C1 segment of cervical spinal cord (tissue), 14 donors: ENCODE data around the gene POP7.
A peak's percentile ranks its signal among the peaks of the same experiment; 100 is the strongest.
"Not testable (repeated sequence)": the region's sequence is repeated elsewhere in the genome, so short reads cannot be mapped to it uniquely, and the experiment has no call there.

Experiments used
- DNase-seq, 14 donors: peaks; one replicate each; lab custom pipeline; 2025; lab: John Stamatoyannopoulos, UW

Gene POP7

DNA sequence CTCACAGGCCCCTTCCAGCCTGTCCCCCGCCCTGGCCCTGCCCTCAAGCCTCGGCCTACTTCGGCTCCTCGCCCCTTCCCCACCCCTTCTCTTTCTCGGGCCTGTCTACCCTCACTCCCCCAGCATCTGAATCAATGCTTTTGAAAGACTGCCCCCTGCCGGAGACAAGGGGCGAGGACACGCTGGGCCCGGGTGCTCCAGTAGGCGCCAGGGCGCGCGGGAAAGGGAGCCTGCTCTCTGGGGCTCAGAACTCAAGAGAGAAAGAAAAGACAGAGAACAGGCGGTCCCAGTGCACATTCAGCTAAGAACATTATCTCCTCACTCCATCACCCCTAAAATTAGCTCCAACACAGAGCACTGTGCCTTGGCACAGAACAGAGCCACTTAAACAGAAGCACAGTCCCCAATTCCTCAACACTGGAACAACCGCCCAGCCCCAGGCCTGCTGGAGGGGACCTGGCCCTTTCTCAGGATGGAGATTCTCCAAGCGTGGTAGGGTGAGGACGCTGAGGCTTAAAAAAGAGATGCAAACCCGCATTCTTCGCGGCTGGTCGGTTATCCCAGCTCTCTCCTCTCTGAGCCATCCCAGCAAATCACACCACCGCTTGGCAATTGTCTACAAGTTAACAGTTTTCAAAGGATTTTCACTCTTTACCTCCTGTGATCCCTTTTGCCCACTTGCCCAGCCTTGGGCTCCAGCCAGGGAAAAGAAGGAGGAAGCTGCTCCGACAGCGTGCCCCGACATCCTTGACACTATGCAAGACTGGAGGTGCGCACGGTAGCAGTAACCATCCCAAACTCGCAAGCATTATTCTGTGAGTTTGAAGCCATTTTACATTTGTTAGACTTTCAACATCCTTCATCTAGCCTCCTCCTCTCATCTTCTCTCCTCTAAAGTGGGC is 14.0 kb upstream of the POP7 start:
- peak in 13 of 14 donors; percentile 18 to 78 (median 68) for DNase-seq

DNA sequence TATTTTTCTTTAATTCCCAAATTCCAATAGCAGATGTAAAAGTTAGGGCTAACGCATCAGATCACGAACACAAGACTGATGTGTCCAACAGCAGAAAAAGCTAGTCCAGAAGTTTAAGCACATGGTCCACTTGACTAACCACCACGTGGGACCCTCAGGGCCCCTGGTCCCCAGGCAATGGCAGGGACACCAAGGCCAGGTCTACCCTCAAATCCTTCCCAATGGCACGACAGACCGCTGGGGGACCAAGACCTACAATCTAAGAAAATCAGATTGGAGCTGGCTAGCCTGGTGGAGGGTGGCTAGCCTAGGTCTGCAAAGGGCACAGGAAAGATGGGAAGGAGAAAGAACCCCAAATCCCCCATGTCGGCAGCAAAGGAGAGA is 13.4 kb upstream of the POP7 start:
- DNase-seq, result no peak

- DNase-seq, result no peak
Observed at GRCh38 chr7:100693312-100694097, 12.4 kb upstream of the POP7 start.

DNA sequence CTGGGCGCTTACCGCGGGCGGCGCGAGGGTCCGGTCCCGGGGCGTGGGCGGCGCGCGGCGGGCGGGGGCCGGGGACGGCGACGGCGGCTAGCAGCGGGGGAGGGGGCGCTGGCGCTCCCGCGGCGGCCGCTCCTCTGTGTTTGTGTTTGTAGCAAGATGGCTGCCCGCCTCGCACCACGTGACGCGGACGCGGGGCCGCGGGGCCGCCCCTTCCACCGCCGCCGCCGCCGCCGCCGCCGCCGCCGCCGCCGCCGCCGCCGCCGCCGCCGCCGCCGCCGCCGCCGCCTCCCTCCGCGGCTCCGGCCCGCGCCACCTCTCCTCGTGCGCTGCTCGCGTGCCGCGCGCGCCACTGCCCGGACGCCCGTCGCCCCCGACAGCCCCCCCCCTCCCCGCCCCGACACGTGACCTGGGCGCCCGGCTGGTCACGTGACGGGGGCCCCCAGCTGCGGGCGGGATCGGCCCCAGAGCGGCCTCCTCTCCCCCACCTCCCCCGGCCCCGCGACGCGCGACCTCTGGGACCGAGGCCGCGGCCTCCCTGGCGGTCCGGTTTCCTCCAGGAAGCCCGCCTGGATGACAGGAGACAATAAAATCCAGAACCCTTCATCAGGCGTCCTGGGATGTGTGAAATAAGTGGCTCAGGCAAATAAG is 11.7 kb upstream of the POP7 start, which contains the start of gene GIGYF1:
GIGYF1 (minus strand) TSS at position 153 of the 648 bp plus-strand sequence. CDS start 6,012 bp downstream, outside the sequence.
- peak in 13 of 14 donors; percentile 36 to 86 (median 72) for DNase-seq

GRCh38 chr7:100696123-100696521 is 9.8 kb upstream of the POP7 start:
- no peak for DNase-seq

DNA sequence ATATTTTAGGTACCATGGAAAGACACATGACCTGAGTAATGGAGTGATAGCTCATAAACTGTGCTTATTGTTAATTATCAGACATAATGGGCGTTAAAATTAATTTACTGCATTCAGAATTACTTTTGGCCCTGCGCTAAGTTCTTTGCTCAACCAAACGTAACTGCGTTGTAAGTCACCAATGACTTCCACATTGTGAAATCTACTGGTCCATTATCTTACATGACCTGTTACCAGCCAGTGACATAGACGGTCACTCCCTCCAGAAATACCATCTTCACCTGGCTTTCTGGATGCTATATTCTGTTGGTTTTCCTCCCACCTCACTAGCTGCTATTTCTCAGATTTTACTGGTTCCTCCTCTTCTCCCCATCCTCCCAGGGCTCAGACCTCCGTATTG is 6.9 kb upstream of the POP7 start:
- no peak for DNase-seq

DNA sequence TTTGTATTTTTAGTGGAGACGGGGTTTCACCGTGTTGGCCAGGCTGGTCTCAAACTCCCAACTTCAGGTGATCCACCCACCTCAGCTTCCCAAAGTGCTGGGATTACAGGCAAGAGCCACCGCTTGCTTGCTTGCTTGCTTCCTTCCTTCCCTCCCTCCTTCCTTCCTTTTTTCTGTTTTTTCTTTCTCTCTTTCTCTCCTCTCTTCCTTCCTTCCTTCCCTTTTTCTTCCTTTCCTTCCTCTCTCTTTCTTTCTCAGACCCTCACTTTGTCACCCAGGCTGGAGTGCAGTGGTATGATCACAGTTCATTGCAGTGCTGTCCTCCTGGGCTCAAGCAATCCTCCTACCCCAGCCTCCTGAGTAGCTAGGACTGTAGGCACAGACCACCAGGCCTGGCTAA is 4.8 kb upstream of the POP7 start:
- DNase-seq, result not testable (repeated sequence)

DNA sequence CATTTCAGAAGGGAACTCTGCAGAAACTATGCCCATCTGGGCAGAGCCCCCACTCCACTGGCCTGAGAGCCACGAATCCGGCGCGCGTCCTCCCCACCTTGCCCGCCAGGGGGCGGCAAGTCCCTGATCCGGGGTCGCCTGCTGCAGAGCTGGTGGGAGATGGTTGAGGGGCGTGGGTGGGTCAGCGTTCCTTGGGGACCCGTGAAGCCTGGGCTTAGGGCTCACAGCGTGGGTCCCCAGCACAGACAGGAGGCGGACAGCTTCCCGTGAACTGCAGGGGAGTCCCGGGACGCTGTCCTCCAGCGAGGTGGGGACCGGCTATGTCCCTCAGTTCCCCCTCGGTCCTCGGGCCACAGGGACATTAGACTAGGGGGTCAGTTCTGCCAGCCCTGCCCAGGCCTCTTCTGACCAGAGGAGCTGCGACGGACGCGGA is 585 bp upstream of the POP7 start:
- peak in 13 of 14 donors; percentile 32 to 85 (median 68) for DNase-seq

- DNase-seq, result no peak
Observed at GRCh38 chr7:100706672-100707311, 871 bp downstream of the POP7 start.

GRCh38 chr7:100708395-100708794 is 2.5 kb downstream of the POP7 start:
- no peak for DNase-seq

DNA sequence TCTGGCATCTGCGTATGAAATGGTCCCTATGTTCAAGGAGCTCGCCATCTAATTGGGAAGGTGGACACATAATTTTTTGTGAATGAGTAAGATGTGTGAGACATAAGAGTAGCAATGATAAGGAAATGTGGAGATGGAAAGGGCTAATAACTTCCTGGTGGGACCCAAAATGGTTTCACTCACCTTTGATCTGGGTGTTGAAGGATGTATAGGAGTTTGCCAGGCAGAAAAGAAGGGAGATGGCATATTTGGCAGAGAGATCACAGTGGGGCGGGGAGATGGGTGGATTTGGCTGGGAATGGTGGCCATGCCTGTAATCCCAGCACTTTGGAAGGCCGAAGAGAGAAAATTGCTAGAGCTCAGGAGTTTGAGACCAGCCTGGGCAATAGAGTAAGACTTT is 4.5 kb downstream of the POP7 start:
- DNase-seq, result no peak

DNA sequence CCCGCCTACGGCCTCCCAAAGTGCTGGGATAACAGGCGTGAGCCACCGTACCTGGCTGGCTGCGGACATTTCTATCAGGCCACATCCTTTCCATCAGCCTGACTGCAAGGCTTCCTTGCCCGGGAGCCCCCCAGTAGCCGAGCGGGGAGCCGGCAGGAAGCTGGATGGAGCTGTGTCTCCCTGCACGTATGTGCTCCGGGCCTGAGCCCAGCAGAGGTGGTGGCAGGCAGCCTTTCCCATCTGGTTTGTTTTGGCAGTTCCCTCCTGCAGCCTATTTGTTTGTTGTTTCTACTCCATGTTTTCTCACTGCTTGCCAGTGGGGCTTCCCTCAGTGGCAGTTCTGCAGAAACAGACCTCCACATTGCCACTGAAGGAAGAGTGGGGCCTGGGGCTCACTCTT is 5.4 kb downstream of the POP7 start:
- DNase-seq, result no peak

- DNase-seq, result no peak
Observed at GRCh38 chr7:100714725-100715124, 8.8 kb downstream of the POP7 start.

GRCh38 chr7:100717073-100717472 is 11.2 kb downstream of the POP7 start:
- not testable (repeated sequence) for DNase-seq

DNA sequence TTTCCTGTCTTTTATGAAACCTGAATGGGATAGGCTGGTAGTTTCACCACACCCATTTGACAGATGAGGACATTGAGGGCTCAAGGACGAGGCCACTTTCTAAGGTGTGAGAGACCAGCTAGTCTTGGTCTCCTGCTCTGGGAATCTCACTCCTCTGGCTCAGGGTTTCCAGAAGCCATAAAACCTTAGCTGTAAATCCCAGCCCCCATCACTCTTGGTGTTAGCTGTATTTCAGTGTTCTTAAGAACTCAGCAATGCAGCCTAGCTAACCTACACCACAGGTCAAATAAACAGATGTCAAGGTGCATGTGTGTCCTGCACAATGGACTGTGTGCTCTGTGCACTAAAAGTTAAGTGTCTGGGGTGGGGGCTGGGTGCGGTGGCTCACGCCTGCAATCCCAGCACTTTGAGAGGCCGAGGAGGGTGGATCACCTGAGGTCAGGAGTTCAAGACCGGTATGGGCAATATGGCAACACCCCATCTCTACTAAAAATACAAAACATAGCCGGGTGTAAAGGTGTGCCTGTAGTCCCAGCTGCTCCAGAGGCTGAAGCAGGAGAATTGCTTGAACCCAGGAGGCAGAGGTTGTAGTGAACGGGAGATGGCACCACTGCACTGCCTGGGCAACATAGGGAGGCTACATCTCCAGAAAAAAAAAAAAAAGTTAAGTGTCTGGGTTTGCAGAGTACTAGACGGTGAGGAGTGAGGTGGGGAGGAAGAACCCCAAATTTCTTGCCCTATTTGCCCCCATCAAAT is 13.8 kb downstream of the POP7 start:
- DNase-seq, result no peak

- no peak for DNase-seq
Observed at GRCh38 chr7:100720279-100720670, 14.4 kb downstream of the POP7 start, which contains the start of gene EPO. Gene EPO (plus strand): TSS chr7:100720468. CDS start chr7:100720981, 513 bp downstream.

DNA sequence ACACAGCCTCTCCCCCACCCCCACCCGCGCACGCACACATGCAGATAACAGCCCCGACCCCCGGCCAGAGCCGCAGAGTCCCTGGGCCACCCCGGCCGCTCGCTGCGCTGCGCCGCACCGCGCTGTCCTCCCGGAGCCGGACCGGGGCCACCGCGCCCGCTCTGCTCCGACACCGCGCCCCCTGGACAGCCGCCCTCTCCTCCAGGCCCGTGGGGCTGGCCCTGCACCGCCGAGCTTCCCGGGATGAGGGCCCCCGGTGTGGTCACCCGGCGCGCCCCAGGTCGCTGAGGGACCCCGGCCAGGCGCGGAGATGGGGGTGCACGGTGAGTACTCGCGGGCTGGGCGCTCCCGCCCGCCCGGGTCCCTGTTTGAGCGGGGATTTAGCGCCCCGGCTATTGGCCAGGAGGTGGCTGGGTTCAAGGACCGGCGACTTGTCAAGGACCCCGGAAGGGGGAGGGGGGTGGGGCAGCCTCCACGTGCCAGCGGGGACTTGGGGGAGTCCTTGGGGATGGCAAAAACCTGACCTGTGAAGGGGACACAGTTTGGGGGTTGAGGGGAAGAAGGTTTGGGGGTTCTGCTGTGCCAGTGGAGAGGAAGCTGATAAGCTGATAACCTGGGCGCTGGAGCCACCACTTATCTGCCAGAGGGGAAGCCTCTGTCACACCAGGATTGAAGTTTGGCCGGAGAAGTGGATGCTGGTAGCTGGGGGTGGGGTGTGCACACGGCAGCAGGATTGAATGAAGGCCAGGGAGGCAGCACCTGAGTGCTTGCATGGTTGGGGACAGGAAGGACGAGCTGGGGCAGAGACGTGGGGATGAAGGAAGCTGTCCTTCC is 15.0 kb downstream of the POP7 start:
- no peak for DNase-seq

DNA sequence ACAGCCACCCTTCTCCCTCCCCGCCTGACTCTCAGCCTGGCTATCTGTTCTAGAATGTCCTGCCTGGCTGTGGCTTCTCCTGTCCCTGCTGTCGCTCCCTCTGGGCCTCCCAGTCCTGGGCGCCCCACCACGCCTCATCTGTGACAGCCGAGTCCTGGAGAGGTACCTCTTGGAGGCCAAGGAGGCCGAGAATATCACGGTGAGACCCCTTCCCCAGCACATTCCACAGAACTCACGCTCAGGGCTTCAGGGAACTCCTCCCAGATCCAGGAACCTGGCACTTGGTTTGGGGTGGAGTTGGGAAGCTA is 15.5 kb downstream of the POP7 start:
- no peak for DNase-seq

GRCh38 chr7:100722480-100723212 is 16.7 kb downstream of the POP7 start:
- DNase-seq, result no peak
